ENCODE measurements around the gene SPIRE2.

DNA sequence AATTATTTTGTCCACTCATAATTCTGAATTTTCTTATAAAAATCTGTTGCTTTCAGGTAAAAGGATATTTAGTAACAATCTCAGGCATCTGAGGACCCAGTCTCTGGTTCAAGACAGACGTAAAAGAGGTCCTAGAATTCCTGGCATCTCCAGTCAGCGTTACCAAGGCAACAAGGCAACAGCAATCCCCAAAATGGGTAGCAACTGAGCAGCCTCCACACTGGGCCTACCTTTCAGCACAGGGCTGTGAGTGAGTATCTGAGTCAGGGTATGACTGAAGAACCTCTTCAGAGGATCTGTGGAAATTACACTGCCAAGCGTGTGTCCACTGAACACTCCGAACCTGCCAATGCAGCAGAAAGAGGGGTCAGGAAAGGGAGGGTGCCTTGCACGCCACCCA, 32.6 kb upstream of the SPIRE2 start:
- TF ChIP-seq, protein P1, sequence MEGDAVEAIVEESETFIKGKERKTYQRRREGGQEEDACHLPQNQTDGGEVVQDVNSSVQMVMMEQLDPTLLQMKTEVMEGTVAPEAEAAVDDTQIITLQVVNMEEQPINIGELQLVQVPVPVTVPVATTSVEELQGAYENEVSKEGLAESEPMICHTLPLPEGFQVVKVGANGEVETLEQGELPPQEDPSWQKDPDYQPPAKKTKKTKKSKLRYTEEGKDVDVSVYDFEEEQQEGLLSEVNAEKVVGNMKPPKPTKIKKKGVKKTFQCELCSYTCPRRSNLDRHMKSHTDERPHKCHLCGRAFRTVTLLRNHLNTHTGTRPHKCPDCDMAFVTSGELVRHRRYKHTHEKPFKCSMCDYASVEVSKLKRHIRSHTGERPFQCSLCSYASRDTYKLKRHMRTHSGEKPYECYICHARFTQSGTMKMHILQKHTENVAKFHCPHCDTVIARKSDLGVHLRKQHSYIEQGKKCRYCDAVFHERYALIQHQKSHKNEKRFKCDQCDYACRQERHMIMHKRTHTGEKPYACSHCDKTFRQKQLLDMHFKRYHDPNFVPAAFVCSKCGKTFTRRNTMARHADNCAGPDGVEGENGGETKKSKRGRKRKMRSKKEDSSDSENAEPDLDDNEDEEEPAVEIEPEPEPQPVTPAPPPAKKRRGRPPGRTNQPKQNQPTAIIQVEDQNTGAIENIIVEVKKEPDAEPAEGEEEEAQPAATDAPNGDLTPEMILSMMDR (IDR thresholded peaks at IDR 0.05; ENCODE audit: poor library complexity): no peak
- TF ChIP-seq EZH2 (IDR thresholded peaks at IDR 0.05; ENCODE audit: borderline replicate concordance) (no peak), EZH2phosphoT487 (IDR thresholded peaks at IDR 0.05; ENCODE audit: low read depth, severe bottlenecking, unreplicated experiment) (no peak)

All from hepatocyte (in vitro differentiated cells).